DMS114 treated with DMSO at 0.1 percent for 48 hours (cell line): ENCODE measurements around the gene NLN.
"Not testable (repeated sequence)": the region's sequence is repeated elsewhere in the genome, so short reads cannot be mapped to it uniquely, and the experiment has no call there.

ENCODE experiments used
- DNase-seq: peaks from one replicate; lab custom pipeline; 2025; ENCODE audit not compliant: unreplicated experiment; lab: John Stamatoyannopoulos, UW

NLN gene

DNA sequence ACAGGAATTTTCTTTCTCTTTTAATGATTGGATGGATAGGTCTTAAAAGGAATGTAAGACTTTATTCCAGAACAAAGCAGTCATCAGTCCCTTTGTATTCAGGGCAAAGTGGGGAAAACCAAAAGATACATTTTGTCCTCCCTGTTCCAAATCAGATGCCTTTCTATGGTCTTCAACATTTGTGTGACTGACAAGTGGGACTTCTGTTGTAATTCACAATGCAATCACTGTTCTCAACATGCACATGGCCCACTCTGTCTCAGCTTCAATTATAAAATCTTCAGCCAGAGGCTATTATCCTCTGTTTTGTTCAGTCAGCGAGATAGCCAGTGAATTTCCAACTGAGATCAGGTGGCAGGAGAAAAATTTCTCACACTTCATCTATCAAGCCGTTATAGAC lies 108.9 kb downstream of the NLN start:
- no peak for DNase-seq

- DNase-seq = no peak
Measured at GRCh38 chr5:65831276-65831675, 109.3 kb downstream of the NLN start.

GRCh38 chr5:65832152-65832551 lies 110.1 kb downstream of the NLN start:
- no peak for DNase-seq

- no peak for DNase-seq
Measured at GRCh38 chr5:65832603-65833228, 110.7 kb downstream of the NLN start.

DNA sequence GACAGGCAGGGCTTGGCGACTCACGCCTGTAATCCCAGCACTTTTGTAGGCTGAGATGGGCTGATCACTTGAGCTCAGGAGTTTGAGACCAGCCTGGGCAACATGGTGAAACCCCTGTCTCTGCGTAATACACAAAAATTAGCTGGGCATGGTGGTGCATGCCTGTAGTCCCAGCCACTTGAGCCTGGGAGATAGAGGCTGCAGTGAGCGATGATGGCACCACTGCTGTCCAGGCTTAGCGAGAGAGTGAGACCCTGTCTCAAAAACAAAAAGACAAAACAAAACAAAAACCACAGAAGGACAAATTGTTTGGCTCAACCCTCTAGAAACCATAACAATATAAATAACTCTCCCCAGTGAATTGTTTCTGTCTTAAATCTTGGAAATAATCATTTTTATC lies 111.8 kb downstream of the NLN start:
- no peak for DNase-seq

- no peak for DNase-seq
Measured at GRCh38 chr5:65834306-65834705, 112.3 kb downstream of the NLN start.

DNA sequence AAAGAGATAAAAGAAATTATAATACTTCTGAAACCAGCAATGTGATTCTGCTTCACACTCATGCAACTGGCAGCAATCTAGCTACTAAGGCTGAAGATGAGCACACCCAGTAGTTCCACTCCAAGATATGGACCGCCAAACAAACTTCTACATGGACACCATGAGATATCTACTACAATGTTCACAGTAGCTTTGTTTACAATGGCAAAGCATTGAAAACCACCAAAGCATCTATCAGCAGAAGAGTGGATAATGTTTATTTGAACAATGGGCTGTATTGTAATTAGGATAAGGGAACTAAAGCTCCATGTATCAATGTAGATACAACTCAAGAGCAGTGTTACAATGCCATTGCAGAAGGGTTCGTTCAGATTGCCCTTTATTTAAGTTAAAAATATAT lies 113.2 kb downstream of the NLN start:
- no peak for DNase-seq

- no peak for DNase-seq
Measured at GRCh38 chr5:65837139-65837538, 115.1 kb downstream of the NLN start.

- not testable (repeated sequence) for DNase-seq
Measured at GRCh38 chr5:65839170-65839569, 117.2 kb downstream of the NLN start.

GRCh38 chr5:65840071-65840470 lies 118.1 kb downstream of the NLN start:
- DNase-seq = no peak

DNA sequence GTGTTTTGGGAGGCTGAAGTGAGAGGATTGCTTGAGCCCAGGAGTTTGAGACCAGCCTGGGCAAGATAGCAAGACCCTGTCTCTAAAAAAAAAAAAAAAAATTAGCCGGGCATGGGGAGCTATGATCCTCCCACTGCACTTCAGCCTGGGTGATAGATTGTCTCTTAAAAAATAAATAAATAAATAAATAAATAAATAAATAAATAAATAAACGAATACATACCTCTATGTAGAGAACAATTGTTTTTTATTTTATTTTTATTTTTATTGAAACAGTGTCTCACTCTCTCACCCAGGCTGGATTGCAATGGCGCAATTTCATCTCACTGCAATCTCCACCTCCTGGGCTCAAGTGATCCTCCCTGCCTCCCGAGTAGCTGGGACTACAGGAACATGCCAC lies 122.8 kb downstream of the NLN start:
- DNase-seq = not testable (repeated sequence)

- DNase-seq = no peak
Measured at GRCh38 chr5:65846101-65846500, 124.1 kb downstream of the NLN start.

DNA sequence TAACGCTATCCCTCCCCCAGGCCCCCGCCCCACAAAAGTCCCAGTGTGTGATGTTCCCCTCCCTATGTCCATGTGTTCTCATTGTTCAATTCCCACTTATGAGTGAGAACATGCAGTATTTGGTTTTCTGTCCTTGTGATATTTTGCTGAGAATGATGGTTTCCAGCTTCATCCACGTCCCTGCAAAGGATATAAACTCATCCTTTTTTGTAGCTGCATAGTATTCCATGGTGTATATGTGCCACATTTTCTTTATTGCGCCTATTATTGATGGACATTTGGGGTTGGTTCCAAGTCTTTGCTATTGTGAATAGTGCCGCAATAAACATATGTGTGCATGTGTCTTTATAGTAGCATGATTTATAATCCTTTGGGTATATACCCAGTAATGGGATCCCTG lies 125.0 kb downstream of the NLN start:
- DNase-seq = not testable (repeated sequence)

DNA sequence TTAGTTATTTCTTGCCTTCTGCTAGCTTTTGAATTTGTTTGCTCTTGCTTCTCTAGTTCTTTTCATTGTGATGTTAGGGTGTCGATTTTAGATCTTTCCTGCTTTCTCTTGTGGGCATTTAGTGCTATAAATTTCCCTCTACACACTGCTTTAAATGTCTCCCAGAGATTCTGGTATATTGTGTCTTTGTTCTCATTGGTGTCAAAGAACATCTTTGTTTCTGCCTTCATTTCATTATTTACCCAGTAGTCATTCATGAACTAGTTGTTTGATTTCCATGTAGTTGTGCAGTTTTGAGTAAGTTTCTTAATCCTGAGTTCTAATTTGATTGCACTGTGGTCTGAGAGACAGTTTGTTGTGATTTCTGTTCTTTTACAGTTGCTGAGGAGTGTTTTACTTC lies 127.9 kb downstream of the NLN start:
- DNase-seq = not testable (repeated sequence)

DNA sequence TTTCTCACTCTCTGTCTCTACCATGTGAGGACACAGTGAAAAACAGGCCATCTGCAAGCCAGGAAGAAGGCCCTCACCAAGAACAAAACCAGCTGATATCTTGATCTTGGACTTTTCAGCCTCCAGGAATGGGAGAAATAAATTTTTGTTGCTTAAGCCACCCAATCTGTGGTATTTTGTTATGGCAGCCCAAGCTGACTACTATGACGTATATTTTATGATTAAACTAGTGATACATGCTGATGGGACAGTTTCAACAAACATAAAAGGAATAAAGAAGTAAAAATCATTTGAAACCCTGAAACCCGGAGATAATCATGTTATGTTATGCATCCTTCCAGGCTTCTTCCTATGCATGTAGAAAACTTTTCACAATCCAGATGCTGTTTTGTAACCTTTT lies 132.9 kb downstream of the NLN start:
- no peak for DNase-seq

DNA sequence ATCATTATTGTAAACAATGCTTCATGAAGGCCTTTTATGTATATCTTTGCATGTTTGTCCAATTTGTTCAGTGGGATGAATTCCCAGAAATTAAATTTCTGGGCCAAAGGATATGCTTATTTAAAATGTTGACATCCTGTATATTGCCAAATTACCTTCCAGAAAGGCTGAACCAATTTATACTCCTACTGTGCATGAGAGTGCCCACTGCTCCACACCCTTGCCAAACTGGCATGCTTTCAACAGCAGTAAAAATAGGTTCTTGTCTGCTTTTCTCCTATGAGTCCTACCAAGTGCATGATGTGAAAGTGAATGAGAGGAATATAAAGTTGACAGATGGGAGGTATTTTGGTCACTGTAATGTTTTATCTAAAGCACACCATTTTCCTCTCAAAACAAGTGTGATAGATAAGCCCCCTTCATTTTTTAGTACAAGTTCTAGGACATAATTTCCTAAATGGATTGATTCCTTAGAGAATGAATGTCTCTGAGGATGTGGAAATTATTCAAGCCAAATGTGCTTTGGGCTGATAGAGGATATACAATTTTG lies 133.8 kb downstream of the NLN start:
- DNase-seq = no peak

DNA sequence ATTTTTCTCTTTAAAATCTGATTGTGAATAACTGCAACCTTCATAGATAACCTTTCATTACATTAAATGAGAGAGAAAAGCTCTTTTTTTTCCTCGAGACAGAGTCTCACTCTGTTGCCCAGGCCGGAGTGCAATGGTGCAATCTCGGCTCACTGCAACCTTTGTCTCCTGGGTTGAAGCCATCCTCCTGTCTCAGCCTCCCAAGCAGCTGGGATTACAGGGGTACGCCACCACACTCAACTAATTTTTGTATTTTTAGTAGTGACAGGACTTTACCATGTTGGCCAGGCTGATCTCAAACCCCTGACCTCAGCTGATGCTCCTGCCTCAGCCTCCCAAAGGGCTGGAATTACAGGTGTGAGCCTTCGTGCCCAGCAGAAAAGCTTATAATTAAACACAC lies 134.5 kb downstream of the NLN start:
- no peak for DNase-seq

DNA sequence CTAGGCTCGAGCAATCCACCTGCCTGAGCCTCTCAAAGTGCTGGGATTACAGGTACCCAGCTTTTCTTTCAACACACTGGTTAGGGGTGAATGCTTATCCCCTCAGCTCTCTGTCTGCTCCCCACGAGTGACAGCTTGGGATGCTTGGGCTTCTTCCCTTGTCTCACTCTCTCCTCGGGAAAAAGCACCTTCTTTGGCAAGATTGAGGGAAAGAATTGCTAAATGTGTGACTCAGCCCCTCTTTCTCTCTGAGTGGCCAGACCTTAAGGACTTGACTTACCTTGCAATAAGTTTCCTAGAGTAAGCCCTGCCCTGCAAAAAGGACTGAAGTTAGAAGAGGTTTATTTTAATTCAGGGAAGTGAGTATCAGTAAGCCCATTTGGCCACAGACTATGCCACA lies 136.3 kb downstream of the NLN start:
- DNase-seq = no peak

- no peak for DNase-seq
Measured at GRCh38 chr5:65861830-65862241, 139.8 kb downstream of the NLN start.

DNA sequence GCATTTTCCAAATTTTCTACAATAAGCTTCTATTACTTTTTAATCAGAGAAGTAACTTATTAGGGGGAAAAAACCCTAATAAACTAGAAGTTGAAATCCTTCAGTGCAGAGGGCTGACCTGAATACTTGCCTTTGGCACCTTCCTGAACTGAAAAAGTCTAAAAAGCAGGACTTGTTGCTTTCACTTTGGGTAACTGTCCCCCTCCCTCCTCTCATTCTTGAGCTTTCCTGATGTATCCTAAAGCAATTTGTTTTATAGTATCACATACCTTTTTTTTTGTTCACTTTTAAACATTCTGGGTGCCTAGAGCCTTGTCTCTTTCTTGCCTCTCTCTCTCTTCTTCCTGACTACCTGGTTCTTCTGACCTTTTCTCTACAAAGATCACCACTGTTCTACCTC lies 140.4 kb downstream of the NLN start:
- no peak for DNase-seq

- DNase-seq = no peak
Measured at GRCh38 chr5:65863747-65864146, 141.7 kb downstream of the NLN start.

DNA sequence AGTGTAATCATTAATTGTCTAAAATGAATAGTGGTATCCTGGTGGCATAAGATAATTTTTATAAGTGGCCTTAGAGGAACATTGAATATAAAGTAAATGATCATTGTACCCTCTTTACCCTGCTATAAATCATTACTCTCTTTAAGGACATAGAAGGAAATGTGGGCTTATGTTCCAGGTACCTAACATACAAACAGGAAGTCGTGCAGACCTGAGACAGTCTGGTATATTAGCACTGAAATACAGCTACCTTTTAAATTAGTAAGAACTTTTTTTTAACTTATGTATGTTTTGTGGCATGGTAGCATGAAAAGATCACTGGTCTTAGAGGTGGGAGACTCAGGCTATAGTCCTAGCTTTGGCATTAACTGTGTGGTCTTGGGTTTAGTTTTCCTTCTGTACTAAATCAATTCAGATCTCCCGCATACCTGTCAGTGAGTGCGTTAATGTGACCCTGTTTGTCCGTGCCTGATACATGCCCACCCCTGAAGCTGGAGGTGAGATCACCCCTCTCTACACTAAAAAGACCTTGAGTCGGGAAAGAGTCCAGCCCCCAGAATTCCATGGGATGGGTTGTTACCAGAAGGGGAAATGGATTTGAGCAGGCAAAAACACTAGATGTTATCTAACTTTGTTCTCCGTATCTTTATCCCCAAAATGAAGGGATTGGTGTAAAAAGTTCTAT lies 145.0 kb downstream of the NLN start:
- DNase-seq = no peak
